Subcutaneous abdominal adipose tissue (tissue), 5 donors: ENCODE measurements around the gene CPA4.

Experiments
- H3K27ac ChIP-seq: one replicate; pipeline ENCODE4 v1.7.0; 2013; ENCODE audit warnings: low read depth, mild to moderate bottlenecking, inconsistent platforms, low read length, moderate library complexity
- H3K27me3 ChIP-seq, 5 donors: one replicate each; pipeline ENCODE4 v1.7.0; 2013; ENCODE audit warnings: low read length in 5 of 5, inconsistent platforms in 1 of 5; ENCODE audit not compliant: control insufficient read depth in 5 of 5, insufficient read depth in 4 of 5
- H3K36me3 ChIP-seq, 5 donors: one replicate each; pipeline ENCODE4 v1.7.0; 2013; ENCODE audit warnings: low read length in 5 of 5; ENCODE audit not compliant: control insufficient read depth in 5 of 5, insufficient read depth in 5 of 5
- H3K4me1 ChIP-seq, 5 donors: one replicate each; pipeline ENCODE4 v1.7.0; 2013; ENCODE audit warnings: low read length in 5 of 5, mild to moderate bottlenecking in 3 of 5, moderate library complexity in 1 of 5; ENCODE audit not compliant: control insufficient read depth in 5 of 5, insufficient read depth in 5 of 5
- H3K4me3 ChIP-seq, 5 donors: one replicate each; pipeline ENCODE4 v1.7.0; 2013; ENCODE audit warnings: low read length in 5 of 5, low read depth in 1 of 5
- H3K9ac ChIP-seq, 5 donors: one replicate each; pipeline ENCODE4 v1.7.0; 2013; ENCODE audit warnings: low read length in 5 of 5, mild to moderate bottlenecking in 4 of 5, moderate library complexity in 3 of 5
- H3K9me3 ChIP-seq, 5 donors: one replicate each; pipeline ENCODE4 v1.7.0; 2013; ENCODE audit warnings: low read length in 5 of 5; ENCODE audit not compliant: control insufficient read depth in 5 of 5
- donor health status: healthy.
- donor health status: healthy.
- donor health status: healthy.
- donor health status: healthy.
- donor health status: healthy.

Gene CPA4

DNA sequence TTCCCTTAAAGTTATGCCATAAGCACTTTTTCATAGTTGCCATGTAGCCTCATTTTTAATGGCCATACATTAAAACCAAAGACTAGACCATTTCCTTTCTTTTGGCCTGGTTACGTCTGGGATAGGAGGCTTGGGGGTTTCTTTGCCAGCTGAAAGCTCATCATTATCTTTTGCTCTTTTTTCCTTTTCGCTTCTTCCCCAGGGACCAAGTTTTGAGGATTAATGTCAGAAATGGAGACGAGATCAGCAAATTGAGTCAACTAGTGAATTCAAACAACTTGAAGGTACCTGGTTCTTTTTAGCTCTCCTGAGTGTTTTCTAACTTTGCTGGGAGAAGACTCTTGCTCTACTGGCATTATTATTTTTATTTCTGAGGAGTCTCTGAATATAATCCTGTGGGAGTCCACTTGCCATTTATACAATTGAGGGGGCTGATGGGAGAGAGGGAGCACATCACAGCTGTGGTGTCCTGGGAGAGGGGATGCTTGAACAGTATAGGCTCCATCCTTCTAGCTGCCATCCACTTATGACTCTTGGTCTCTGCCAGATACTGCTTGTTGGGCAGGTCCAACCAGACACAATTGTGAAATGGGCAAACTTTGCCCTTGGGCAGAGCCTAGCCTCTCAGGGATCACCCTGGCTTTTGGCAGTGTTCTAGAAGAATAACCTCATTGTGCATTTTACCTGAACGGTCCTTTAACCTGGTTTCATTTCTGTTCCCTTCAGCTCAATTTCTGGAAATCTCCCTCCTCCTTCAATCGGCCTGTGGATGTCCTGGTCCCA, 5.8 kb downstream of the CPA4 start:
- H3K27me3 ChIP-seq: no peaks in the 10 kb centered on the region
- no peak overlapping the region for H3K27ac ChIP-seq
- peaks cover 0 to 20% (median 5%) of the 10 kb centered on the region in 5 donors for H3K4me1 ChIP-seq
- no peaks in the 10 kb centered on the region for H3K9me3 ChIP-seq
- no peak overlapping the region for H3K4me3 ChIP-seq
- H3K36me3 ChIP-seq: no peaks in the 10 kb centered on the region
- H3K9ac ChIP-seq: no peak overlapping the region

DNA sequence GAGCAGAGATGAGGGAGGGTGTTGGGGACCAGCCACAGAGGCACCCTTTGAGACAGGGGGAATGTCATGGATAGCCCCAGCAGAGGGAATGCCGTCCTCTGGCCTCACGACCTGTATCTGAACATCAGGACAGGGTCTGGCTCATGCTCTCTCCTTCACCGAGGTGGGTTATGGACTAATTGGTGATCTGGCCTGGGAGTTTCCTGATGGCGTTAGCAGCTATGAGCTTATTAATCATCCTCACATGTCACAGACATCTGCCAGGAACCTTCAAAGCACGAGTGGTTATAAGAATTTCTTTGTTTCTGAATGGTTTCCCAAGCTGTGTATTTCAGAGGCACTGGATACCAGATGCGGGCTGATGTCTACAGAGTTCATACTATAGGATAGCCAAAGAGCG, 6.9 kb downstream of the CPA4 start:
- Histone ChIP-seq H3K27ac (no peak overlapping the region), H3K4me3 (no peak overlapping the region), H3K4me1 (peaks cover 0 to 28% (median 12%) of the 10 kb centered on the region in 5 donors), H3K9ac (no peak overlapping the region), H3K36me3 (no peaks in the 10 kb centered on the region), H3K9me3 (no peaks in the 10 kb centered on the region), H3K27me3 (no peaks in the 10 kb centered on the region)

DNA sequence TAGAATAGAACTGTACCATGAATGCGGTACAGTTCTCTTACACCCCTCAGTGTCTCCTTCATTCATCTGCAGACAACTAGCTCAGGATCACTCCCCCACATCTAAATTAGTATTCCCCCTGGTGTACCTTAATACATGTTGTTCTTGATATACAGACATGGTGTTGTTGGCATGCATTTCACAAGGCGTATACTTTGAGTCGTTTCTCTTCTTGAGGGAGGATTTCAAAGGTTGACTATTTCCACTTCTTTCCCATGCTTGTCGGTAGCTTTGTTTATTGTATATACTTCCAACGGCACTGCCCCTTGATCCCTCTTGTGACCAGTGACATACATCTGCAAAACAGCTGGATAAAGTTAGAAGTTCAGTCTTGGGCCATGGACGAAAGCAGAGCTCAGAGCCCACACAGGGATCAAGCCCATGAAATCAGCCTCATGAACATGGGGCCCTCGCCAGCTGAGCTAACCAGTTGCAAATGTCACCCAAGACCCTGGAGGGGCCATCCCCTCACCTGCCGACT, 8.6 kb downstream of the CPA4 start:
- no peak overlapping the region for H3K9ac ChIP-seq
- no peak overlapping the region for H3K4me3 ChIP-seq
- H3K27me3 ChIP-seq: no peaks in the 10 kb centered on the region
- H3K9me3 ChIP-seq: no peaks in the 10 kb centered on the region
- H3K36me3 ChIP-seq: no peaks in the 10 kb centered on the region
- peaks cover 0 to 34% (median 18%) of the 10 kb centered on the region in 5 donors for H3K4me1 ChIP-seq
- no peak overlapping the region for H3K27ac ChIP-seq

DNA sequence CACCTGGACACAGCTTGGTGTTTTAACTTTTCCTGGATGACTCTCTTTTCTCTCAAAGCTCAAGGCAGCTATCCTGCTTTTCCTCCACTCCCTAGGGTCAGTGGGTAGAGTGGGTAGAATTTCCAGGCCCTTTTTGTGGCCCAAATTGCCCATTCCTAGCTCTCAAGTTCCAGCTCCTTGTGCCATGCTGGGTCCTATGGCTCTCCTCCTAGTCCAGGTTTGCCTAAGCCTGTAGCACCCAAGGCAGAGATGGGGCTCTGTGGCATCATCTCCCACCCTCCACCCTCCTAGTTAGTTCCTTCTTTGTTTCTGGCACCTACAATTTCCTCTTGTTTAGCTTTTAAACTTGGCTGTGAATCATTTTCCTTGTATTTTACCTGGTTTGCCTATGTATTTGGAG, 9.7 kb downstream of the CPA4 start:
- Histone ChIP-seq H3K9ac (no peak overlapping the region), H3K4me3 (no peak overlapping the region), H3K27ac (no peak overlapping the region), H3K36me3 (no peaks in the 10 kb centered on the region), H3K4me1 (peaks cover 0 to 34% (median 18%) of the 10 kb centered on the region in 5 donors), H3K27me3 (no peaks in the 10 kb centered on the region), H3K9me3 (no peaks in the 10 kb centered on the region)

DNA sequence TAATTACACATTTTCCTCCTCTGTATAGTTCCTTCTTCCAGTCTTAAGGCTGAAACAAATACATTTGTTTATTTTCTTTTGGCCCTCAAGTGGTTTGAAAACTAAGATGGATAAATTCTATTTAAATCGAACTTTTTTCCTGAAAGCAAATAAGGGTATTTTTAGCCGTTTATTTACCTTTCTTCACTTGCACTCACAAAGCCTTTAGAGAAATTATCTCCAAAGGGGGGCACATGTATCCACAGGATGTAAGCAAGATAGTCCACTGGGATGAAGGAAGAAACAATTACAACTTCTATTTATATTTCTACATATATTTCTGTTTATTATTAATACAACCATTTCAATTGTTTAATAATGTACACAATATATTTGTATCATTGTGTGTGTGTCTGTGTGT, 10.2 kb downstream of the CPA4 start:
- H3K27me3 ChIP-seq: no peaks in the 10 kb centered on the region
- H3K27ac ChIP-seq: no peak overlapping the region
- H3K9ac ChIP-seq: no peak overlapping the region
- H3K9me3 ChIP-seq: no peaks in the 10 kb centered on the region
- no peaks in the 10 kb centered on the region for H3K36me3 ChIP-seq
- peaks cover 0 to 34% (median 18%) of the 10 kb centered on the region in 5 donors for H3K4me1 ChIP-seq
- H3K4me3 ChIP-seq: no peak overlapping the region

DNA sequence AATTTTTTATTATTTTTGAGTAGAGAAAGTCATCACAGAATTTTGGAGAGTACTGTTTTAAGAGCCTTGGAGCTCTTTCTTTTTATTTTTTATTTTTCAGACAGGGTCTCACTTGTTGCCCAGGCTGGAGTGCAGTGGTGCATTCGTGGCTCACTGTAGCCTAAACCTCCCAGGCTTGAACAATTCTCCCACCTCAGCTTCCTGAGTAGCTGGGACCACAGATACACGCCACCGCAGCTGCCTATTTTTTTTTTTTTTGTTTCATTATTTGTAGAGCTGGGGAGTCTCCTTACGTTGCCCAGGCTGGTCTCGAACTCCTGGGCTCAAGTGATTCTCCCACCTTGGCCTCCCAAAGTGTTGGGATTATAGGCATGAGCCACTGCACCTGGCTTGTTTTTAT, 10.6 kb downstream of the CPA4 start:
- no peak overlapping the region for H3K4me3 ChIP-seq
- H3K9ac ChIP-seq: no peak overlapping the region
- H3K9me3 ChIP-seq: no peaks in the 10 kb centered on the region

DNA sequence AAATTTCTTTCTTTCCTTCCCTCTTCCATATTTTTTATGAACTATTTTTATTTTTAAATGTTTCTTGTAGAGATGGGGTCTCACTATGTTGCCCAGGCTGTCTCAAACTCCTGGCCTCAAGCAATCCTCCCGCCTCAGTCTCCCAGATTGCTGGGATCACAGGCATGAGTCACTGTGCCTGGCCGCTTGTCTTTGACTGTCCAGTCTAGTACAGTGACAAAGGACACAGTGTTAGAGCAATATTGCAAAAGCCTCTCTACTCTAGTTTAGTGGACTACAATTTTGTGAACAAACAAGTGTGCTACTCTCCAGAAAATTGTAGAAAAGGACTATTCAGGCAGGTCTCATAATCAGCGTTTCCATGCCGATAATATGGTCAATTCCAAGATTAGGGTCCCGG, 11.0 kb downstream of the CPA4 start:
- H3K27me3 ChIP-seq: no peaks in the 10 kb centered on the region
- no peaks in the 10 kb centered on the region for H3K36me3 ChIP-seq
- H3K9ac ChIP-seq: no peak overlapping the region
- peak overlapping the region; percentile 65 for H3K27ac ChIP-seq
- peaks cover 0 to 31% (median 18%) of the 10 kb centered on the region in 5 donors for H3K4me1 ChIP-seq
- no peak overlapping the region for H3K4me3 ChIP-seq
- H3K9me3 ChIP-seq: no peaks in the 10 kb centered on the region

More for the DNA sequence above, 10.6 kb downstream of the CPA4 start:
- H3K4me1 ChIP-seq: peaks cover 0 to 34% (median 18%) of the 10 kb centered on the region in 5 donors
- H3K36me3 ChIP-seq: no peaks in the 10 kb centered on the region
- no peaks in the 10 kb centered on the region for H3K27me3 ChIP-seq
- no peak overlapping the region for H3K27ac ChIP-seq

DNA sequence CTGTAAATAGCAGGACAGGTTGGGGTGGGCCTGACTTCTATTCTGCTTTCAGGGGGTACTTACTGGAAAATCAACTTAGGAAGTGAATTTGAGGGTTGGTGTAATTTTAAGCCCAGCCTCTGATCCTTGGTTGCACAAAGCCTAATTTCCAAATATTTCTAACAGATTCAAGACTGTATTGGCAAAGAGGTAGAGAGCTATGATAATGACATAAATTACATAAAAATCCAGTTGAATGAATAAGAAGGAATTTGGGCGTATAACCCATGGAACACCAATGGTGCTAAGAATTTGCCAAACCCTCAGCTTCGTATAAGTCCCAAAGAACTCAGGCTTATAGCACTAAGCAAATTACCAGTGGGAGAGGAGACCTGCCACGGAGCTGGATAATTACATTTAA, 11.9 kb downstream of the CPA4 start:
- no peaks in the 10 kb centered on the region for H3K36me3 ChIP-seq

DNA sequence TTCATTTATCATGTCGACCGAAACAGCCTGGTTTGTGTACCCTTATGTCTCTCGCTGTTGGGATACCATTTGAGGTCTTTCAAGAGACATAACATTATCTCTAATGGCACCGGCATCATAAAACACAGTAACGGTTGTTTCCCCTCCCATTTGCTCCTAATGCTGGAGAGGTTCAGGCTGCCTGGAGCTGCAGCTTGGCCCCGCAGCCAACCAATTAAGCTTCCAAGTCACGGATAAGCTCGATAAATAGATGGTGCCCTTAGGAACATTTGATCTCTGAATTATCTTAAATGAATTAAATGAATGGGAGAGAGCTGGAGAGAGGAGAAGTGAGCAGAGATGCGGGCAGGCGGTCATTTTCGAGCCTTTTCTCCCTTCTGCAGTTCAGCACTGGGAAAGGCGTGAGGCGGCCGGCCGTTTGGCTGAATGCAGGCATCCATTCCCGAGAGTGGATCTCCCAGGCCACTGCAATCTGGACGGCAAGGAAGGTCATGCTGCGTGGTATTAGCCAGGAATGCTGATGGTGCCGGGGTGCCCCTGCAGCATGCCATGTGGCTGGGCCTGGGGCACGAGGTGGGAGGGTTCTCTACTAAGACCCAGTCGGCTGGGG, 12.6 kb downstream of the CPA4 start:
- no peak overlapping the region for H3K4me3 ChIP-seq
- peak overlapping the region; percentile 65 for H3K27ac ChIP-seq
- H3K9ac ChIP-seq: no peak overlapping the region
- H3K27me3 ChIP-seq: no peaks in the 10 kb centered on the region
- H3K4me1 ChIP-seq: peaks cover 0 to 27% (median 18%) of the 10 kb centered on the region in 5 donors
- no peaks in the 10 kb centered on the region for H3K9me3 ChIP-seq
- no peaks in the 10 kb centered on the region for H3K36me3 ChIP-seq

More for the DNA sequence above, 11.9 kb downstream of the CPA4 start:
- no peak overlapping the region for H3K4me3 ChIP-seq
- peaks cover 0 to 27% (median 18%) of the 10 kb centered on the region in 5 donors for H3K4me1 ChIP-seq
- no peaks in the 10 kb centered on the region for H3K27me3 ChIP-seq
- H3K9ac ChIP-seq: no peak overlapping the region
- H3K9me3 ChIP-seq: no peaks in the 10 kb centered on the region
- H3K27ac ChIP-seq: peak overlapping the region; percentile 65

DNA sequence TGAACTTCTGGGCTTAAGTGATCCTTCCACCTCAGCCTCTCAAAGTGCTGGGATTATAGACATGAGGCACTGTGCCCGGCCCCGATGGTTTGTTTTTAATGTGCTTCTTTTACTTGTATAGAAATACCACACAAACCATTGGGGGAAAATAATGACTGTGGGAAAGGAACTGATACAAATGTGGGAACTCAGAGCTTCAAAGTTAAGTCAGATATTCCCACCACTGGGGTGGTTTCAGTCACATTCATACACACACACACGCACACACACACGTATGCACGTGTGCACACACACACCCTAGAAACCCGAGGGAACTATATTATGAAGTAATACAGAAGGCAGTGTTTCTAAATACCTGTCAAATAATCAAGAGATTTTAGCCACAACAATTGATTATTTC, 17.0 kb downstream of the CPA4 start:
- no peaks in the 10 kb centered on the region for H3K9me3 ChIP-seq
- H3K27ac ChIP-seq: no peak overlapping the region
- H3K9ac ChIP-seq: no peak overlapping the region
- no peak overlapping the region for H3K4me3 ChIP-seq
- no peaks in the 10 kb centered on the region for H3K27me3 ChIP-seq
- no peaks in the 10 kb centered on the region for H3K36me3 ChIP-seq
- H3K4me1 ChIP-seq: peaks cover 0 to 20% (median 6%) of the 10 kb centered on the region in 5 donors
